ENCODE results near the gene C19orf81.

C19orf81 gene

DNA sequence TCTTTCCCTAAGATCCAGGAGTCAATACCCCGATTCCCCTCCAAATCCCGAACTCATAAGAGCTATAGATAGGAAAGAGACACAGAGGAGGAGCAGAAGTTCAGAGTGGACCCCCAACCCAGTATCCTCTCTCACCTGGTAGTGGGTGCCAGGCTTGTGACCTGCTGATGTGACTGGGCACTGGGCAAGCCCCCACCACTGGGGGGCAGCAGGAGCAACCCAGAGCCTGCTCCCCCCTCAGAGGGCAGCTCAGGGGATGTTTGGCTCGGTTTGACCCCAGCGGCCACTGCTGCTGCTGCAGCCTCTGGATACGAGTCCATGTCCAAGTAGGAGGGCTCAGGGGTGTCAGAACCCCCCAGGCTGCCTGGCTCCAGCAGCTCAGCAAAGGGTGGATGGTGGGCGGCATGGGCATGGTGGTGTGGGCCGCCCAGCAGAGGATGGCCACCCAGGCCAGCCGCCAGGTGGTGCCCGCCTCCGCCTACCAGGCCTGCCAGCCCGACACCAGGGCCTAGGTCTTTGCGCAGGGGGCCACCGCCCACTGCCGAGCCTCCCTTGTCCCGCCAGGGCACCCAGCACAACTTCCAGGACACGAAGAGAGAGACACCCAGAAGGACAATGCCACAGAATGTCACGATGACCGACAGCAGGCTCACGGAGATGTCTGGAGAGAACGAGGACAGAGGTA lies 17.0 kb upstream of the C19orf81 start:
- DNase-seq = no peak

DNA sequence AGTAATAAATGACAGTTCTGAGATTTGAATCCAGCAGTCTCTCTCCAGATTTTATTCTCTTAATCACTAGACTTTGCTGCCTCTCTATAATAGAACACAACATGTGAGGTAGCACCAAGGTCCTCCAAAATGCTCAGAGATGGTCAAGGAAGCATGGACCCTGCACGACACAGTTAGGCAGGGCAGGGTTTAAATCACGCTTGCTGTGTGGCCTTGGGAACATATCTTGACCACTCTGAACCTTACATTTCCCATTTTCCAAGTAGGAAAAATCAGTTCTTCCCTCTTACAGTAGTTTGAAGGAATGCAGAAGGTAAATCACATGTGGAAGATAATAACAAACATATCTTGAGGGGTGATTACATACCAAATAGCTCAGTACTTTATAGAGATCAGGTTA lies 15.9 kb upstream of the C19orf81 start:
- no peak for DNase-seq

DNA sequence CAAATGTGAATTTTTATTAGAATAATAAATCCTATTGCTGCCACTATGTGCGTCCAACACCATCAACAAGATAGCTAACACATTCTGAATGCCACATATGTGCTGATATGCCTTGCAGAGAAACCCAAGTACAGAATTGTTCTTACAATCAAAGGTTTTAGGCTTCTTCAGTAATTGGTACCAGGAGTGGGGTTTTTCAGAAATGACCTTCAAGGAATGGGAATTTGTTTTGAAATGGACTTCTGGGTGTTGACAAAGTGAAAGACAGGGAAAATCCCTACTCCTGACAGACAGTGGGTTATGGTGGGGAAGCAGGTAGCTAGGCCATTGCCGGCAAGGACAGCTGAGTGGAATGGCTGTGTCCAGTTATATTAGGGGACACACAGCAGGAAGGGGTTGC lies 15.3 kb upstream of the C19orf81 start:
- DNase-seq = no peak

DNA sequence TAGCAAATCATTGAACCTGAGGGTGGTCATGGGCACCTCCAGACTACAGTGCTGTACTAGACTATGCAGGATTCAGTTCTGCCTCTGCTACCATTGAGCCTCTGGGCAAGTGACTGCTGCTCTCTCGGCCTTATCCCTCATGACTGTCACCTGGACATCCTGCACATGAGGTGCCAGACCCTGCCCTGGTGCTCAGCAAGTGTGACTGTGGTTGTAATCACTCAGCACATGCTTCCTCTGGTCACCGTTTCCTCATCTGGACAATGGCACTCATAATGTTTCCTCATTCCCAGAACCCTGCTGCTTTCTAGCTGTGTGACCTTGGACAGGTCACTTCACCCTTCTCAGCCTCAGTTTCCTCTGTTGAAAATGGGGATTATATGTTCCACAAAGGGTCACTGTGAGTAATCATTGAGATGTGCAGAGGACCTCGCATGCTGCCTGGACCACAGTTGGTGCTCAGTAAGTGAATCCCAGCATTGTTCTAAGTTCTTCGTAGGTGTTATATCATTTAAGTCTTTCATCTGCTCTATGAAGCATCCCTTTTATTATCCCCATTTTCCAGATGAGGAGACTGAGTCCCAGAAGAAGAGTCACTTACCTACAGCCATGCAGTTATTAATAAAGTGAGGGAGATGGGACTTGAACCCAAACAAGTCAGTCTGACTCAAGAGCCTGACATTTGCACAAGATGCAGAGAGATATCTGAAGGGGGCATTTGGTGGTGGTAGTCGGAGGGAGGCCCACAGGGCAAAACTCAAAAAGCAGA lies 12.7 kb upstream of the C19orf81 start:
- no peak for DNase-seq

DNA sequence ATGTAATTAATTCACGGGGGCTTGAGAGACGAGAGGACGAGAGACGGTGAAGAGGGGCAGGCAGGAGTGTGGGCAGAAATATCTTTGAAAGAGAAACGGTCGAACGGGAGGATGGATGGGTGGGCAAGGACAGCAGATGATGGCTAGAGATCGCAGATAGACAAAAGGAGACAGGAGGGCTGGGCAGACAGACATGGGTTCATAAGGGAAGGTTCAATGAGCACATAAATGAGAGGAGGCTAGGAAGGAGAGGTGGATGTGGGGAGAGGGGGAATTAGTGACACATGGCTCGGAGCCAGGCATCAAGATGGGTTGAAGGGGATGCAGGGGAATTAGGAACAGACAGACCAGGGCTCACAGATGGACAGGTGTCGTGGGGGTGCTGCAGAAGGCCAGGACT lies 10.6 kb upstream of the C19orf81 start:
- DNase-seq = no peak

DNA sequence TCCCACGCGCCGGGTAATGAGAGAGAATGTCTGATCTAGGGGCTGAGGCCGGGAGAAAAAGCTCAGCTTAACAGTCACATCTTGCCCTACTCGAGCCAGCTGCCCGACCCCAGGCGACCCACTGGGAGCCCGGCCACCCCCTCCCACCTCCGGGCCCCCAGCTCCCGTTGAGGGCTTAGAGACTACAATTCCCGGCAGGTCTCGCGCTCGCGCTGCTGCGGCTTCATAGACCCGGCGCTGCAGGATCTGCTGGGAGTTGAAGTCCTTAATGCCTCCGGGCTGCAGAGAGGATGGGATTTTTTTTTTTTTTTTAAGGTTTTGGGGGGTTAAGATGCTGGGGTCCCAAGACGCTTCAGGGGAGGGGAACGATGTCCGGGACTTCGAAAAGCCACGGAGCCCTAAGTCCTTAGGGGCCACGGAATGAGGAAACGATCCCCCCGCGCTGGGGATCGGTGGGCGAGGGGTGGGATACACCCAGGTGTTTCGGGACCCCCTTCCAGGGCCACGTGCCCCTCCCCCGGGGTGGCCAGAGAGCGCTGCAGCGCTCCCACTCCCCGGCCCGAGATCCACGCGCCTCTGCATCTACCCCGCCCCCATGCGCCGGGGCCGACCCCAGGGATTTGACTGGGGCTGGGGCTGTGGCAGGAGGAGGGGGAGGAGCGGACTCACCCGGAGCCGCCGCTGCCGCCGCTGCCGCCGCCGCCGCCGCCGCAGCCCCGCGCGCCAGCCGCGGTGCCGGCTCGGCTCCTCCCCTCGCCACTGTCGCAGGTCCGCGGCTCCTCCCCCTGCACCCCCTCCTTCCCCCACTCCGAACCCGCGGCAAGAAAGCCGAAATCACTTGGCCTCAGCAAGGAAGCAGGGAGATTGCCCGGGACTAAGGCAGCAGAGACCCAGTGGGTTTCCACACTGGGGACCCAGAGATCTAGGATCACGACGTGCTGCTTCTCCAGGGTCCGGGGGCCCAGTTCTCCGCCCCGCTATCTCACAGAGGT lies 9.8 kb upstream of the C19orf81 start, which contains the start of gene SYT3:
Gene SYT3 (minus strand): TSS at position 761 of the 992 bp plus-strand sequence. CDS start 2,470 bp downstream, outside the sequence.
- DNase-seq = peak; percentile 28

DNA sequence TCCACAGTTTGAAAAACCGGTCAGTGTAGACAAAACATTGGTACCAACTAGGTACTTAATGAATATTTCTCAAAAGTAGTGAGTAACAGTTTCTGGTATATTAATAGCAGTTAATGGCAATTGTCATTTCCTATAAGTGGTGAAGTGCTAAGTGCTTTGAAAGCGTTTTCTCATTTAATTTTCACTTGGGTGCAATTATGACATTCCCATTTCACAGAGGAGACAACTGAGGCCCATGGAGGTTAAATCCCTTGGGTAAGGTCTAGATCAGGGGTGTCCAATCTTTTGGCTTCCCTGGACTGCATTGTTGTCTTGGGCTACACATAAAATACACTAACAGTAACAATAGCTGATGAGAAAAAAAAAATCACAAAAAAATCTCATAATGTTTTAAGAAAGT lies 8.9 kb upstream of the C19orf81 start:
- DNase-seq = no peak

DNA sequence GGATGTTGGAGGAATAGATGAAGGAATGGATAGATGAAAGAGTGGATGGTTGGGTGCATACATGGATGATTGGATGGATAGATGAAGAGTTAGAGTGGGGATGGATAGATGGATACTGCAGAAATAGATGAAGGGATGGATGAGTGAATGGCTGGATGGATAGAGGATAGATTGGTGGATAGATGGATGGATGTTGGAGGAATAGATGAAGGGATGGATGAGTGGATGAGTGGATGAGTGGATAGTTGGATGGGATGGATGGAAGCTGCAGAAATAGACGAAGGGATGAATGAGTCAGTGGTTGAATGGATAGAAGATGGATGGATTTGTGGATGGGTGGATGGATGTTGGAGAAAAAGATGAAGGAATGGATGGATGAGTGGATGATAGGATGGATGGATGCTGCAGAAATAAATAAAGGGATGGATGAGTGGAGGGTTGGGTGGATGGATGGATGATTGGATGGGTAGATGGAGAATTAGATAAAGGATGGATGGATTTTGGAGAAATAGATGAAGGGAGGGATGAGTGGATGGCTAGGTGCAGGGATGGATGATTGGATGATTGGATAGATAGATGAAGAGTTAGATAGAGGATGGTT lies 4.8 kb upstream of the C19orf81 start:
- no peak for DNase-seq

DNA sequence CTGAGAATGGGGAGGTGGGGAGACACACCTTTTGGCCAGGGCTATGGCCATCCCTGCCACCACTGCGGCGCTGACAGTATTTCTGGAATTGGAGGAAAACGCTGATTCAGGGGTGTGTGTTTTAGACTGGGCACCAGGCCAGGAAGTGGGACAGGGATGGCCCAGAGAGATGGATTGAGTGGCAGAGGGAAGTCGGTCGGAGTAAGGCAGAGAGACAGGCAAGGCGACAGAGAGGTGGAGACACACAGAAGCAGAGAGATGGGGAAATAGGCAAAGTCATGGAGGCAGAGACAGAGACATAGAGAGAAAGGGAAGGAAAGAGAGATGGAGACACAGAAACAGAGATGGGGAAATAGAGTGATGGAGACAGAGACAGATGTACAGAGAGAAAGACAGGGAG lies 4.1 kb upstream of the C19orf81 start:
- no peak for DNase-seq

DNA sequence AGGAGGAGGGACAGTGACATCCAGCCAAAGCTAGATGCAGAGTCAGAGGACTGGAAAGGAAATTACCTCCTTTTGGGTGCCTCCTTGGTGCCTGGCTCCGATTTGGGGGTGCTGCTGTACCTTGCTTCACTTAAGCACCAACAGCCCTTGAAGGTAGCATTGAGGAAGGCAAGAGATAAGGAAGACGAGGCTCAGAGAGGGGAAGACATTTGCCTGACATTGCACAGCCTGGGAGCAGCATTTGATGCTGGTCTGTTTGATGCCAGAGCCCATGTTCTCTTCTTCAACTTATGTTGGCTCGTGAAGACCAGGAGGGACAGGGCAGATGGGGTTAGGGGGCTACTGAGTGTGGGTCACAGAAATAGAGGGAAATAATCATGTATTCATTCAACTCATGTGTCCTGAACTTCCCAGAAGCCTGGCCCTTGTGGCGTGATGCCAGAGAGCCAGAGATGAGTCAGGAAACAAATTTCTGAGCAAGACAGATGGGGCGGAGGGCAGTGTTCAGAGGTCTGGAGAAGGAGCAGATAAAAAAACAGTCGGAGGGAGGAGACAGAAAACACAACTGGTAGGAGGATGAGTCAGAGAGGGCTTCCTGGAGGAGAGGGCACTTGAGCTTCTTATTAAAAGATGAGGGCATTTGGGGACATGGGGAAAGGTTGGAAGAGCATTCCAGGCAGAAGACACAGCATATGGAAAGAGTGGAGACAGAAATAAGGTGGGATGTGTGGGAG lies 3.0 kb upstream of the C19orf81 start:
- no peak for DNase-seq

DNA sequence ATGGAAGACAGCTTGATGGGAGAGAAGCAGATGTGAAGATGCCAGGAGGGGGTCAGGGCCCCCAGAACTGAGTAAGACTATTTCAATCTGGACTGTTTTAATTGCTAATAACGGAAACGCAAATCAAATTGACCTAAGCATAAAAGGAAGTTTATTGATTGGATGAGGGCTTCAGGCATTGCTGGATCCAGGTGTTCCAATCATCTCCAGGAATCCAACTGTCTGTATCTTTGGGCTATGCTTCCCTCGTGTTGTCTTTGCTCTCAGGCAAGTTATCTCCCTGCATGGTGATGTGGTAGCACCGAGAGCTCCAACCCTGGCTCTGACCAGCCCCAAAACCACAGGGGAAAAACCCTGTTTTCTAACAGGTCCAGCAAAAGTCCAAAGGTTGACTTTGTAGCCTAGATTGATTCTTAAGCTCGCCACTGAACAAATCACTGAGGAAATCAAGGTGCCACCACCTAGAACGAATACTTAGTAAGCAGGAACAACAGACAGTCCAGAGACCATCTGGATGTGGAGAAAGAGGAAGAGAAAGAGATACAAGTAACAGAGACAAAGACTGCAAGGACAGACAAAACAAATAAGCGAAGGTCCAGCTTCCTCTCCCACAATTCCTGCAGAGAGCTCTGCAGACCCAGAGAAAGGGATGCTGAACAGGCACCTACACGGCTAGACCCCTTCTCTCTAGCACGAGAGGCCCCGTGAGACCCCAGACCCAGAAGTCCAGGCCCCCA lies 1.2 kb upstream of the C19orf81 start:
- no peak for DNase-seq

DNA sequence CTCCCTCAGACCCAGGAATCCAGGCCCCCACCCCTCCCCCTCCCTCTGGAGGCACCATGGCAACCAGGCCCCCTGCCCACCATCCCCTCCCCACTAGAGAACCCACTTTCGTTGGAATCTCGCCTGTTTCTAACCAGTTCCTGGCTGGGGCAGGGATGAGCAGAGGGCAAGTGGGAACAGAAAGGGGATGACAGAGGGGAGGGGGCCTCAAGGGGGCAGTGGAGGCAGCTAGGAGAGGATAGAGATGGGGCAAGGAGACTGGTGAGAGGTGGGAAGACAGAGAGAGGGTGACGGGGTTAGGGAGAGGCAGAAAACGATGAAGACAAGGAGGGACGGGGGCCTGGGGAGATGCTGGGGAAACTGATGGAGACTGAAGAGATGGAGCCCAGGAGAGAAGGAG lies 586 bp upstream of the C19orf81 start:
- DNase-seq = no peak

DNA sequence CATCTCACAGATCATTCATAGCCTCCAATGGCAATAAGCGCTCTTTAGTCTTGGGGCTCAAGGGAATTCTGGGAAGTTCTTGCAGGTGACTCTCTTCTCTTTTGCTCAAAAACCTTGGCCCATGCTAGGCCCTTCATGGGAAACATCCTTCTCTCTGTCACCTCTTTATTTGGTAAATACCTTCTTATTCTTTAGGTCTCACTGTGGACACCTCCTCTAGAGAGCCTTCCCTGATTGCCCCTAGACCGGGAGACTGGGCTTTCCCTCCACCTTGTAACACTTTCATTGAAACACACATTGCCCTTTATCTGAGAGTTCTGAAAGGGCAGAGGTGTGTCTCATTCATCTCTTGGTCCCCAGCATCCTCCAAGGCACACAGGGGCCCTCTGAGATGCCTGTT lies 1.9 kb downstream of the C19orf81 start:
- DNase-seq = no peak

DNA sequence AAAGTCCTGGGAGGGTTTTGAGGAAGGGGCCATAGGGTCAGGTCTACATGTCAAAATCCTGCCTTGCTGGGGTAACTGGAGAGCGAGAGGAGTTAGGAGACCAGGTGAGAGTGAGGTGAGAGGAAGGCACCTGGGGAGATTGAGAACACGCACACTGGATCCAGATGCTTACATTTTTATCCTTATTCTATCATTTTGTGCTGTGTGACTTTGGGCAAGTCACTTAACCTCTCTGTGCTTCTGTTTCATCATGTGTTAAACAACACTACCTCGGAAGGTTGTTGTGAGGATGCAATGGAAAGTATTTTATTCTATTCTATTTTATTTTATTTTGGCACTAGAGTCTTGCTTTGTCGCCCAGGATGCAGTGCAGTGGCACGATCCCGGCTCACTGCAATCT lies 3.5 kb downstream of the C19orf81 start:
- DNase-seq = no peak

DNA sequence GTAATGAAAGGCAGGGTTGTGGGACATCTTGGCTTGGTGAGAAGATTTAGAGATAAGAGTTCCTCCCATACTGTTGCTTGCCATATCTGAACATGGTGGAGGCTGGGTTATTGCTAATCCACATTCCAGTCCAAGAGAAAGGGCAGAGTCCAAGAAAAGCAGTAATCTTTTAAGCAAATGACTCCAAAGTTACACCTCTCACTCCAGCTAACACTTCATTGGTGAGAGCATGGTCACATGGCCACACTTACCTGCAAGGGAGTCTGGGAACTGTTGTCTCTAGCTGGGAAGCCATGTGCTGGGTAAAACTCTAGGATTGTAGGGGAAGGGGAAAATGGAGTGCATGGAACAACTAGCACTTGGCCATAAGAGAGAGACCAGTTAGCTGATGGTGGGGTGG lies 5.6 kb downstream of the C19orf81 start:
- no peak for DNase-seq

DNA sequence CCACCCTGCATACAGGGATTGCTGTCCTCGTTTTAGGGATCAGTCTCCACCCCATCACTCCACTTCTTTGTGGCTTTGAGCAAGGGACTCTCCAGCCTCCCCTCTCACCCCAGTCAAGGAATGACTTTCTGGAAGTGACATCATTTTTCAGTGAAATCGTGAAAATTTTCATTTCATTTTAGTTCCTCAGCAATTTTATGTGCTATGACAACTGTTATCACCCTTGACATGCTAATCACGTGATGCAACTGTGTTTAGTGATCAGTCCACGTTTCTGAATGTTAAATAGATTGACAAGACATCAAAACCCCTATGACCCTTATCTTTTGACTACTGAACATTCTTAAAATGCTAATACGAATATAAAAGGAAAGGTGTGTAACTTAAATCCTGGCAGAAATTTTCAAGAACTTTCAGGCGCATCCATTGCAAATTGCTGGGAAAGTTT lies 8.0 kb downstream of the C19orf81 start:
- no peak for DNase-seq

DNA sequence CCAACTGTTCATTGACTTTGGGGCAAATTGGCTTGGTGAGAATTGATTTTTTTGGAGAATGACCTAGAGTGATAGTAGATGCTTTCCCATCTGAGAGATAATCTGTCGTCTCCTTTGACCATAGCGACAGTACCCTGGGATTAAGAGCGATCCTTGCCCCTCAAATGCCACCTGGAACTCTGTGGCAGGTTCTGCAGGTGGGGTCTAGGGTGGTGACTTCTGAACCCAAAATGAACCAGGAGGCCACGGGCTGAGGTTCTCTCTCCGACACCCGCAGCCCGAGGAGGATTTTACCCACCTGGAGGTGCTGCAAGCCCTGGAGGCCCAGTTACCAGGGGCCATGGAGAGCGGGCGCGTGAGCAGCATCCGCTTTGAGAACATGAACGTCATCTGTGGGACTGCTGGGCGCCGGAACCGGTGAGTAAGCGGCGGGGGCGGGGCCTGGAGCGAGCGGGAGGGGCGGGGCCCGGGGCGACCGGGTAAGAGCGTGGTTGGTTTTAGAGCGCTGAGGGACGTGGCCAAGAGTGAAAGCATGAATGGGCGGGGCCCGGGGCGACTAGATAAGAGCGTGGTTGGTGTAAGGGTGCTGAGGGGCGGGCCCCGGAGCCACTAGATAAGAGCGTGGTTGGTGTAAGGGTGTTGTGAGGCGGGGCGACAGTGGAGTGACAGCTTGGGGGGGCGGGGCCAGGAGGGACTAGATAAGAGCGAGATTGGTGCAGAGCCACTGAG lies 8.6 kb downstream of the C19orf81 start:
- peak; percentile 90 for DNase-seq

DNA sequence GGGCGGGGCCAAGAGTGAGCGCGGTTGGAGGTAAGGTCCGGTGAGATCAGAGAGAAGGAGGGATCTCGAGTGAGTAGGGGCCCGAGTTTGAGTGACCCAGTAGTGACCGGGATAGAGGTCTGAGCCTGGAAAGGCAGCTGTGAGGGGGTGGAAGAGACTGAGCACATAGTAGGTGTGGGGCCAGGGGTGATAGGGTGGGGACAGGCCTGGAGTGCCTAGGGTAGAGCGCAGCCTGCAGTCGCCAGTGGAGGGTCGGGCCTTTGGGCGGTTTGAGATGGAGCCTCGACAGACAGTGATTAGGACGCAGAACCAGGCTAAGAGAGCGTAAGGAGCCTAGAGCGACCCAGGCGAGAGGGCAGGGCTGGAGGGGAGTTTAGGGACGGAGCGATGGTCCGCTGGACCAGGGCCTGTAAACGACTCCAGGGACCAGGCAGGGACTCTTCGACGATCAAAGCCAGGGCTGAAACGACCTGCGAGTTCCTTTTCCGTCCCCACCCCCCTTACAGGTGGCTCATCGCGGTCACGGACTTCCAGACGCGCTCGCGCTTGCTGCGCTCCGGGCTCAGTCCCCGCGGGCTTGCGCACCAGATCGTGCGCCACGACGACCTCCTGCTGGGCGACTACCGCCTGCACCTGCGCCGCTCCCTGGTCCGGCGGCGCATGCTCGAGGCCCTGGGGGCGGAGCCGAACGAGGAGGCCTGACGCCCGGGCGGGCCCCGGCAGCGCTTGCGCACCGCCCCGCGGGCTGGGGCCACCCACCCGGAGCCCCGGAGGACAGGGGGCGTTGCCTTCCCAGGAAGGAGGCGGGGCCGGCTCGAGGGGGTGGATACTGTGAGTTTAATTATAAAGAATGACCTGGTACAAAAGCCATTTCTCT lies 9.4 kb downstream of the C19orf81 start:
- DNase-seq = peak; percentile 74

DNA sequence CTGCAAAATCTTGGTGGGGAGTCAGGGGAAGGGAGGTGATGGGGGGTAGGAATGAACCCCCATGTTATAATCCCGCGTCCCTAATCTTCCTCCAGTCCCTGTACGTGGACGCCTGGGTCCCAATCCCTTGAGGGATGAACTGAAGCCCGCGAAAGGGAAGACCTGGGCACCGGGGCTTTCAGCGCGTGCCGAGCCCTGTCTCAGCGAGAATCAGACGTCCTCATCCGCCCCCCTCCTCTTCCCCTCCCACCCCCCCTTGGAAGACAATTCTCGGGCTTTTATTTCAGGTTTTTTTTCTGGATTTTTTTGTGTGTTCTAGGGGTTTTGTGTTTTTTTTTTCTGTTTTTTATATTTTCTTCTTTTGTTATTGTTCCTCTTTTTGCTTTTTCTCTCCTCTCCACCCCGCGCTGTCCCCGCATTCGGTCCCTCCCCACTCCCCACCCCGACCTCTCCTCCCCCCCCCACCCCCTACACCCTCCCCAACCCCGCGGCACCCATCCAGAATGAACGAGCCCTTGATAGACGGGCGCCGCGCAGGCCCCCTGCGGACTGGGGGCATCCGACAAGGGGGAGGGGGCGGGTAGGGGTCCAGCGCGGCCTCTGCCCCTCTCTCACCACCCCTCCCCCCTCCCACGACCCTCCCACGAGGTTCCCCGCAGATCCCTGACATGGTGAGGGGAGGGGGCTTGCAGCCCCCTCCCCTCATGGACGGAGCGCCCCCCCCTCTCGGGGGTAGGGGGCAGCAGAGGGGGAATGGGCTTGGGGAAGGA lies 10.3 kb downstream of the C19orf81 start:
- no peak for DNase-seq
